CD4-positive, alpha-beta T cell treated with Interleukin-4 for 4 hours (primary cell): ENCODE measurements around the gene NEU1.
"Not testable (repeated sequence)": the region's sequence is repeated elsewhere in the genome, so short reads cannot be mapped to it uniquely, and the experiment has no call there.

Experiments used
- DNase-seq: peaks from one replicate; pipeline ENCODE4 v3.0.0-alpha.2; 2020

The NEU1 gene

DNA sequence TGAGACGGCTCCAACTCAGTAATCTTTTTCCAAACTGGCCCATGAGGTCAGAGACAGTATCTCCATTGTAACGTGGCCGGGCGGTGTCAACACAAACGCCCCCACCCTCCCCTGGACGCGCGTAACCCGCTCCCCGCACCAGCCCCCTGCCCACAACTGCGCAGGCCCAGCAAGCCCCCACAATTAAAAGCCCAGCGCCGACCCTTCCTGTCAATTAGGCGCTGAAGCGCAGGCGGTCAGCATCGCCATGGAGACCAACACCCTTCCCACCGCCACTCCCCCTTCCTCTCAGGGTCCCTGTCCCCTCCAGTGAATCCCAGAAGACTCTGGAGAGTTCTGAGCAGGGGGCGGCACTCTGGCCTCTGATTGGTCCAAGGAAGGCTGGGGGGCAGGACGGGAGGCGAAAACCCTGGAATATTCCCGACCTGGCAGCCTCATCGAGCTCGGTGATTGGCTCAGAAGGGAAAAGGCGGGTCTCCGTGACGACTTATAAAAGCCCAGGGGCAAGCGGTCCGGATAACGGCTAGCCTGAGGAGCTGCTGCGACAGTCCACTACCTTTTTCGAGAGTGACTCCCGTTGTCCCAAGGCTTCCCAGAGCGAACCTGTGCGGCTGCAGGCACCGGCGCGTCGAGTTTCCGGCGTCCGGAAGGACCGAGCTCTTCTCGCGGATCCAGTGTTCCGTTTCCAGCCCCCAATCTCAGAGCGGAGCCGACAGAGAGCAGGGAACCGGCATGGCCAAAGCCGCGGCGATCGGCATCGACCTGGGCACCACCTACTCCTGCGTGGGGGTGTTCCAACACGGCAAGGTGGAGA lies 47.4 kb downstream of the NEU1 start, which contains the start of the genes HSPA1A and HSPA1L:
HSPA1A (plus strand) TSS at position 519 of the 814 bp plus-strand sequence; CDS start at position 733, 214 bp downstream.
HSPA1L (minus strand) TSS at position 259 of the 814 bp plus-strand sequence. CDS start 3,311 bp downstream, outside the sequence.
- DNase-seq: peak; percentile 83

- peak; percentile 74 for DNase-seq
Observed at GRCh38 chr6:31814677-31815024, 48.0 kb downstream of the NEU1 start.

GRCh38 chr6:31813465-31813849 lies 49.2 kb downstream of the NEU1 start:
- DNase-seq: no peak

DNA sequence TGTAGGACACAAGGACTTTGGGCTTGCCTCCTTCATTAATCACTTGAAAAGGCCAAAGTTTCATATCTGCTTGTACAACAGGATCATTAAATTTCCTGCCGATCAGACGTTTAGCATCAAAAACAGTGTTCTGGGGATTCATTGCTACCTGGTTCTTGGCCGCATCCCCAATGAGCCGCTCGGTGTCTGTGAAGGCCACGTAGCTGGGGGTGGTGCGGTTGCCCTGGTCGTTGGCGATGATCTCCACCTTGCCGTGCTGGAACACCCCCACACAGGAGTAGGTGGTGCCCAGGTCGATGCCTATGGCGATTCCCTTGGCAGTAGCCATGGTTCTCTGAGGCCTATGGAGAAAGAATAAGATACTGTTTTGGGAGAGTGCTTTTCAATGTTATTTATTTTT lies 51.0 kb downstream of the NEU1 start:
- no peak for DNase-seq

DNA sequence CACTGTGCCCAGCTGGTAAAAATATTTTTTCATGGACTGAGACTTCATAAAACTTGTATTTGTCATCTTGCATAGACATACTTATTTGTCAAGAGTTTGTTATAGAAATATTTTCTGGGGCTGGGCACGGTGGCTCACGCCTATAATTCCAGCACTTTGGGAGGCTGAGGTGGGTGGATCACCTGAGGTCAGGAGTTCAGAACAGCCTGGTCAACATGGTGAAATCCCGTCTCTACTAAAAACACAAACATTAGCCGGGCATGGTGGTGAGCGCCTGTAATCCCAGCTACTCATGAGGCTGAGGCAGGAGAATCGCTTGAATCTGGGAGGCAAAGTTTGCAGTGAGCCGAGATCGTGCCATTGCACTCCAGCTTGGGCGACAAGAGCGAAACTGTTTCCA lies 54.0 kb downstream of the NEU1 start:
- DNase-seq: not testable (repeated sequence)
